Erythroblast (primary cell): Measurements from ENCODE around the gene TTC39C.

Experiments
- GATA1 ChIP-seq: IDR thresholded peaks from 2 replicates; pipeline ENCODE4 v1.6.1; 2011; ENCODE audit warnings: low read depth, mild to moderate bottlenecking, control low read depth, low read length, moderate library complexity
- POLR2A ChIP-seq: IDR thresholded peaks from 2 replicates; pipeline ENCODE4 v1.6.1; 2011; ENCODE audit warnings: mild to moderate bottlenecking, low read length

- TF ChIP-seq POLR2A (no peak), GATA1 (no peak)
Observed at GRCh38 chr18:24078391-24078790, 63.8 kb downstream of the TTC39C start.
